ENCODE data around the gene MED25. TPM values are rescaled to one million over a fixed set of nuclear protein-coding genes. Genes with fewer than 3 reads are reported as not detected.
A peak's percentile ranks its signal among the peaks of the same experiment; 100 is the strongest.

The MED25 gene
- polyA plus RNA-seq, 4 donors = 58.8 to 74.9 (median 66.2) TPM

DNA sequence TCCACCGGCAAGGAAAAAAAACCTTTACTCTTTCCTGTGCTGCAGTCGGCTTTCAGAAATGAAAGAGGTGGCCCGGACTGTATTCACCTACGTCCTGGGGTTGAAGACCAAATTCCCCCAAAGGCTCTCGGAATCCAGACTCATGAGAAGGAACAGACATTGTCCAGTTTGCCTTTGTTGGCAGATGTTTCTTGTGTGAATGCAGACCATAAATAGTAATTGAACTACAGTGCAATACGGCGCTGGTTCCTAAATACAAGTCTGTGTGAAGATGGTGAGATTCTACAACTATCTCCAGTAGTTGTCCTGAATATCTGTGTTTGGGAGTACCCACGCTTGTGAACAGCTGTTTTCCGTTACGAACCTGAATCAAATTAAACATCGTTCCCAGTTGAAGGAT lies 21.6 kb downstream of the MED25 start:
- no peak for DNase-seq (ENCODE audit: low read depth in 4 of 4, low spot score in 3 of 4)

DNA sequence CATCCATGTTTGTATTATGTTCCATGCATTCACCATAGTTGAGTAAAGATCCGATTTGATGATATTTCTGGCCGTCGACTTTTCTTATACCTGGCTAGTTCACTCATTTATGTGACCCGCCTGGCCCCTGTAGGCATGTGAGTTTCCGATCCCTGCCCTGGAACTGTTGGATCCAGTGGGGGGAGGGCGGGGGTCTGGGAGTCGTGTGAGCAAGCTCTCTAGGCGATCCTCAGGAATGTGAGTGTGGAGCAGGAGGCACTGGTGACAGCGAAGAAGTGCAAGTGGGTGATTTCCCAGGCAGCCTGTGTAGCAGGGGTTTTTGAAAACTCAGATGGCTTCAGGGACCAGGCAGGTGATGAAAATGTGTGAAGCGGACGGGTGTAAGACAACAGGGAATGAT lies 22.2 kb downstream of the MED25 start:
- no peak for DNase-seq (ENCODE audit: low read depth in 4 of 4, low spot score in 3 of 4)

DNA sequence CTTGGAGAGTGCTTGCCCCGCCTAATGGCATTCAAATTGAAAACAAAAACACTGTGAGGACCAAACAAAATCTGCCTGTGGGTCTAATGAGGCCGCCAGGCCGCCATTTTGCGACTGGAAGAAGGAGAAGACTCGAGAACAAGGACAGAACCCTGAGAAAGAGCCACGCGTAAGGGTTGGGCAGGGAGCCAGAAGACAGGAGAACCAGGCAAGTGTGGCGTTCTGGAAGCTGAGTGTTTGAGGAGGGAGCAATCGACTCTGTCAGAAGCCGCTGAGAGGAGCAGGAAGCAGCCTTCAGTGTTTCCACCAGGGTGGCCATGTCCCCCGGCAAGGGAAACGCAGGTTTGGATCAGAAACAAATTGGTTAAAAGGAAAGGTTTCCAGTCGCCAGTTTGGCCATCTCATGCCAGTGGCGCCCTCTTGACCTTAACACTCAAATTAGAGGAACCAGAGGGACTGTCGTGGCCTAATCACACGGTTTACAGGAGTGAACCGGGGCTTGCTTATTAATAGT lies 22.7 kb downstream of the MED25 start:
- DNase-seq (ENCODE audit: low read depth in 4 of 4, low spot score in 3 of 4) = no peak

DNA sequence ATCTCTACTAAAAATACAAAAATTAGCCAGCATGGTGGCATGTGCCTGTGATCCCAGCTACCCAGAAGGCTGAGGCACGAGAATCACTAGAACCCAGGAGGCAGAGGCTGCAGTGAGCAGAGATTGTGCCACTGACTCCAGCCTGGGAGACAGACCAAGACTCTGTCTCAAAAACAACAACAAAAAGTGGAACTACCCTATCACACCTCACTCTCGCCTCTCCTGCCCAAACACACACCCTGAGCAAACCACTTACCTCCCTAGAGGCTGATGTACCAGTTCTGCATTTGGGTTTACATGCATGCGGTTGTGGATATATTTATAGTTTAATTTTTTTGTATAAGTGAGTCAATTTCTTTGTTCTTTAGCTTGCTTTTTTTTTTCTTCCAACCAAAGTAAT lies 25.2 kb downstream of the MED25 start:
- no peak for DNase-seq (ENCODE audit: low read depth in 4 of 4, low spot score in 3 of 4)

DNA sequence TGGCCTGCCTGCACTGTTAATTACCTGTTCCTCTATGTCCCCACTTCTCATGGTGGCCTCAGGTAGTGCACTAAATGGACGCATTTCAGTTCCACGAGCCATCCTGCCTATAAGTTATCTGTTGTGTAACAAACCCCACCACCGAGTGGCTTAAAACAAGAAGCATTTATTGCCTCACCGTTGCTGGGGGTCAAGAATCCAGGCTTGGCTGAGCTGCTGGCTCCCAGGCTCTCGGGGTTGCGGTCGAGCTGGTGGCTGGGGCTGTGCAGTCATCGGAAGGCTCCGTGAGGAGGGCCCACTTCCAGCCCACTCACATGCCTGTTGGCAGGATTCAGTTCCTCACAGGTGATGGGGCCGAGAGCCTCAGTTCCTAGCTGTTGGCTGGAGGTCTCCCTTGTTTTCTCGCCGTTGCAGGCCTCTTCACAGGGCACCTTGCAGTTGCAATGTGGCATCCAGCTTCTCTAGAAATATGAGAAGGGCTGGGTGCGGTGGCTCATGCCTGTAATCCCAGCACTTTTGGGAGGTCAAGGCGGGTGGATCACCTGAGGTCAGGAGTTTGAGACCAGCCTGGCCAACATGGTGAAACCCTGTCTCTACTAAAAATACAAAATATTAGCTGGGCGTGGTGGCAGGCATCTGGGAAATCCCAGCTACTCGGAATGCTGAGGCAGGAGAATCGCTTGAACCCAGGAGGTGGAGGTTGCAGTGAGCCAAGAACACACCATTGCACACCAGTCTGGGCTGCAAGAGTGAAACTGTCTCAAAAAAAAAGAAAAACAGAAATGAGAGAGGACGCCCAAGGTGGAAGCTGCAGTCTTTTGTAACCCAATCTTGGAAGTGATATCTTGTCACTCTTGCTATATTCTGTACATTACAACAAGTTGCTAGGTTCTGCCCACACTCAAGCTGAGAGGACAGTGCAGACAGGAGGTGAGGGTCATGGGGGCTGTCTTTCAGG lies 26.3 kb downstream of the MED25 start:
- DNase-seq (ENCODE audit: low read depth in 4 of 4, low spot score in 3 of 4) = no peak

DNA sequence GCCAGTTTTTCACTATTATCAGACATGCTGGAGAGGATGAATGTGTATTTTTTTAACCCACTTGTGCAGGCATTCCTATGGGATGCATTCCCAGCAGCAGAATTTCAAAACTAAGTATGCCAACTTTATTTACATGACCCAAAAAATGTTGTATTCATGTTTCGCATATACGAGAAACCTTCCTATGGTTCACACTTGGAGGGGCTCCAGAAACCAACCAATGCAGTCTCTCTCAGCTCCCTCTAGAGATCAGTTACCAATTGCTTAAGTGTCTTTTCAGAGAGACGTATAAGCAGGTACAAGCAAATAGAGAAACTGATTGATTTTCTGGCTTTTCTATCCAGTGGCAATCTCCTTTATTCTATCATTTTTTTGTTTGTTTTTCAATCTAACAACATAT lies 27.3 kb downstream of the MED25 start:
- DNase-seq (ENCODE audit: low read depth in 4 of 4, low spot score in 3 of 4) = no peak

DNA sequence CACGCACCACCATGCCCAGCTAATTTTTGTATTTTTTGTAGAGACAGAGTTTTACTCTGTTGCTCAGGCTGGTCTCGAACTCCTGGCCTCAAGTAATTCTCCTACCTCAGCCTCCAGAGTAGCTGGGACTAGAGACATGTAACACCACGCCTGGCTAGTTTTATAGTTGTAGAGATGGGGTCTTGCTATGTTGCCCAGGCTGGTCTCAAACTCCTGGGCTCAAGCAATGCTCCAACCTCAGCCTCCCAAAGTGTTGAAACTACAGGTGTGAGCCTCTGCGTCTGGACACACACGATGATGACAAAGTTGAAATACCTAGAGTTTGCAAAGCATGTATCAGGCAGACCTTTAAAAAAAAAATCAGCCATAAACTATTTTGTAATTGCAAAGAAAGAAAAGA lies 28.3 kb downstream of the MED25 start:
- DNase-seq (ENCODE audit: low read depth in 4 of 4, low spot score in 3 of 4) = no peak

DNA sequence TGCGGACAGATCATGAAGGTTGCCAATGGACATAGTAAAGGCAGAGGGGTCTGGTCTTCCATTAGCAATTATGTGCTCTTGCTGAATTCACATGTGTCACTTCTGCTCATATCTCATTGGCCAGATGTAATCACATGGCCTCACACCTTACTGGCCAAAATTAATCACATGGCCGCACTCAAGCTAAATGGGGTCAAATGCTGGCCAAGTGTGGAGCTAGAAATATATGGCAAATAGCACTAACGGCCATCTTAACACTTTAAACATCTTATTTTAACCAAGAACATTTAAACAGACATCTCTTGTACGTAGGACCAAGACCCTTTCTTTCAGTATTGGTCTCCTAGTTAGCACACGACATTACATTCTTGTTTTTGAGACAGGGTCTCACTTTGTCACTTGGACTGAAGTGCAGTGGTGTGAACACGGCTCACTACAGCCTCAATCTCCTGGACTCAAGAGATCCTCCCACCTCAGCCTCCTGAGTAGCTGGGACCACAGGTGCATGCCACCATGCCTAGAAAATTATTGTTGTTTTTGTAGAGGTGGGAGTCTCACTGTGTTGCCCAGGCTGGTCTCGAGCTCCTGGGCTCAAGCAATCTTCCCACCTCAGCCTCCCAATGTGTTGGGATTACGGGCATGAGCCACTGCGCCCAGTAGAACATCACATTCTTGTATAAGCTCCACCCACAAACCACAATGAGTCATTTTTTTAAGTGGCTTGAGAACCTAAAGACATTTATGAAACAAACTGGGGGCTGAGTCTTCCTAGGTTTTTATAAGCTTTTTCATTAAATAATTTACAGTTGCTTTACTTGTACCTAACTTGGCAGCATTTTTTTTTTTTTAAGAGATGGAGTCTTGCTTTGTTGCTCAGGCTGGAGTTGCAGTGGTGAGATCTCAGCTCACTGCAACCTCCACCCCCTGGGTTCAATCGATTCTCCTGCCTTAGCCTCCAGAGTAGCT lies 29.9 kb downstream of the MED25 start:
- no peak for DNase-seq (ENCODE audit: low read depth in 4 of 4, low spot score in 3 of 4)

DNA sequence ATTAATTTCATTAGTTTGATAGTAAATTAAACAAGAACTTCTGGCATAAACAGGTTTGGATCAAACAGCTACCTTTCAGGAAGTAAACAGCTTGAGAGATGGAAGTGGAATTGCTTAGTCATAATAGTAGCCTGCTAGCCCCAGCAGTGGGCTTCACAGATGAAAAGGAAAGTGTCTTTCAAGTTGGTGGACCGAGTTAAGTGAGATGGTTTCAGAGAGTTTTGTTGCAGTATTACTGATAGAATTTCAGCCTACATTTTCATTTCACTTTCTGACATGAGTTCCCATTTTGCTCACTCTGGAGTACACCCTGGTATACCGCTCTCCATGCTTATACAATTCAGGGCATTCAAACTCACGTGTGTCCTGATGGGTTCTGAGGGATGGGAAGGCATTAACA lies 30.8 kb downstream of the MED25 start:
- no peak for DNase-seq (ENCODE audit: low read depth in 4 of 4, low spot score in 3 of 4)

DNA sequence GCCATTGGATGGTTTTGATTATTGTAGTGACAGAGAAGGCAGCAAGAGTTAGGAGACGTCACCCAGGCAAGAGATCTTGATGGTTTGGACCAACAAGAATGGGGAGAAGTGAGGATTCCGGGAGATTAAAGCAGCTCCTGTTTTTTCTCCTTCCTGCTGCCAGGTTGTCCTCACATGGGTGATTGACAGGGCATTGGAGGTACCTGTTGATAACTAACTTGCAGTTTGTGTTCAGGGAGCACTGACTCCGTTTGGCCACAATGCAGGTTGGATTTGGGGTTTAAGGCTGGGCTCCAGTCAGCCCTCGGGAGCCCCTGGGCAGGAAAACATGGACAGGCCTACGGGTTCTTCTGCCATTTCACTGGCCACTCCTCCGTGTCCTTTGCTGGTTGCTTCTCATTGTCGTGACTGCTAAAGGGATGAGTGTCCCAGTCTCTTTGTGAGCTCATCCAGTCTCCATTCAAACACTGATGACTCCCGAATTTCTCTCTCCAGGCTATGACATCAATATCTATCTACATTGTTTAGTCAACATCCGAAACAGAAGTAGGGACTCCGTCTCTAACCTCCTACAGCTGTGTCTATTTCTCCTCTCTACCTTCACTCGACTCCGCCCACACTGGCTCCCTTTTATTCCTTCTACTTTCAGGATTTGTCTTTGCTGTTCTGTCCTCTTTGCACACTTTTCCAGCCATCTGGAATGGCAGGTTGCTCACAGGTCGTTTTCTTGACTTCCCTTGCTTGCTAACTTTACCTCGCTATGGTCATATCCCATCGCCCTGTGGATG lies 31.5 kb downstream of the MED25 start:
- no peak for DNase-seq (ENCODE audit: low read depth in 4 of 4, low spot score in 3 of 4)

DNA sequence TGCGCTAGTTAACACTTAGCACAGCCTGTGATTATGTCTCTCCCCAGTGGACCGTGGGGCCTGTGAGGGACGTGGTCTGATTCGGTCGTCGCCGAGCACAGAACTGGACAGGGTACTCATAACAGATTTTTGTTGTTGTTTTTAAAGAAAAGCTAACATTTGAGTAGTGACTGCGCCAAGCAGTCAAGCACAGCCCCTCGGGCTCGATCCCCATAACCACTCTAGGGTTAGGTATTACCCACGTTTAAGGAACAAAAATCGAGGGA lies 32.1 kb downstream of the MED25 start:
- DNase-seq (ENCODE audit: low read depth in 4 of 4, low spot score in 3 of 4) = no peak

DNA sequence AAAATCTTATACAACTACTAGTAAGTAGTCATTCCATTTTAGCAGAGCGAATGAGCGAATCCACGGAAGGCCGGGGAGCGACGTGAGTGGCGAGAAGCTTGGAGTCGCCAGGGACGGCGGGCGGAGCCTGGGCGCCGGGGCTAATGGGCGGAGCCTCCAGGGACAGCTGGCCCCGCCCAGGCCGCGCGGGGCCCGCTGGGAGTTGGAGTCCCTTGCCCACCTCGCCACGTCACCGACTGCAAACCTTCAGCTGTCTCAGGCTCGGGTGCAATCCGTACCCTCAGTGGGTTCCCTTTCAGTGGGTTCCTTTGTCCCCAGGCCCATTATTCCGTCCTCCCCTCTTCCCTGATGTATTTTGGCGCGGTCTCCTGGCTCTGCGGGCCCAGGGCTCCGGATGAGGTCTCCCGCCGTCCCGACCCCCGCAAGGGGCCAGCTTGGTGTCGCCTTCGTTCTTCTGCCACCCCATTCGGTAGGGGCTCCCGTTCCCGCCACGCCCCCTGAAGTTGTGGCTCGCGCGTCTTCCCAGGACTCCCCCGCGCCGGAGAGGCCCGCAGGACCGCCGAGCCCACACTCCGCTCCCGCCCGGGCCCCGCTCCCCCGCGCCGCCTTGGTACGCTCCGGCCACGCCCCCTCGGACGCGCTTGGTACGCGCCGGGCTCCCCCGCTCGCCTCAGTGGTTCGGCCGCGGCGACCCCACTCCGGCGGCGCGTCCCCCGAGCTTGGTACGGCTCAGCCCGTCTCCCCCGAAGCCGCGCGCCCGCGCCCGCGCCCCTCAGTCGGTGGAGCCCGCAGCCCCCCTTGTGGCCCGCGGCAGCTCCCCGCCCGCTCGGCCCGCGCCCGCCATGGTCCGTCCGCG lies 32.6 kb downstream of the MED25 start, which contains the start of gene PTOV1:
PTOV1 (plus strand) TSS at position 673 of the 856 bp plus-strand sequence.
- peak; percentile 78 to 86 (median 82) for DNase-seq (ENCODE audit: low read depth in 4 of 4, low spot score in 3 of 4)

DNA sequence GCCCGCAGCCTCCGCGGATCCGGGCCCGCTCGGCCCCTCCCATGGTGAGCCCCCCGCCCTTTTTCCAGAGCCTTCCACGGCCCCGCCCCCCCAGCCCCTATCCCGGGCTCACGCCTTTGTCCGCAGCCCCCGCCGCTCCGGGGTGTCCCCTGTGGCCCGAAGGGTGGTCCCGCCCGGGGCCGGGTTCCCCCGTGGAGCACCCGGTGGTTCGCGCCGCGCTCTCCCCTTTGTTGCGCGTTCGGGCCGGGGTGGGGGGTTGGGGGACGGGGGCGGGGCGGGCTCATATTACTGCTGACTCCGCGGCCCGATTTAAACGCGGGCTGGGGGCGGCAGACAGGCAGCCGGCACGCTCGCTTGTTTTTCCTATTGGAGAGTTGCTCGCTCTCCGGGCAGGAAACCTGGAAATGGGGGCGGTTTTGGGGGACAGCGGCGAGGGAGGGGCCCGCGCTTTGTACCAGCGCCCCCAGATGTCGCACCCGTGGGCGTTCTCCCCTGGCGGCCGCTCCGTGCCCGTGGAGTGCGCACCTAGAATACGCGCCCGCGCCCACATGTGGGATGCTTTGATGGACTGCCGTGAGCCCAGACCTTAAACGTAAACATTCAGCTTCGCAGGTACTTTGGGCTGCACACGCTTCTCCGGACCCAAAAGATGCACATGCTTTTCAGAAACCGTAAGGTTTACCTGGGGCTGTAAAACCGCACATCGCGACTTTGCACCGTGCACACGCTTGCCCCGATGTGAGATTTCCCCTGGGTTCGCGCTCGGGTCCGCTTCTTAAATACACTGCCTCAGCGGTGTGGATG lies 33.6 kb downstream of the MED25 start:
- no peak for DNase-seq (ENCODE audit: low read depth in 4 of 4, low spot score in 3 of 4)

DNA sequence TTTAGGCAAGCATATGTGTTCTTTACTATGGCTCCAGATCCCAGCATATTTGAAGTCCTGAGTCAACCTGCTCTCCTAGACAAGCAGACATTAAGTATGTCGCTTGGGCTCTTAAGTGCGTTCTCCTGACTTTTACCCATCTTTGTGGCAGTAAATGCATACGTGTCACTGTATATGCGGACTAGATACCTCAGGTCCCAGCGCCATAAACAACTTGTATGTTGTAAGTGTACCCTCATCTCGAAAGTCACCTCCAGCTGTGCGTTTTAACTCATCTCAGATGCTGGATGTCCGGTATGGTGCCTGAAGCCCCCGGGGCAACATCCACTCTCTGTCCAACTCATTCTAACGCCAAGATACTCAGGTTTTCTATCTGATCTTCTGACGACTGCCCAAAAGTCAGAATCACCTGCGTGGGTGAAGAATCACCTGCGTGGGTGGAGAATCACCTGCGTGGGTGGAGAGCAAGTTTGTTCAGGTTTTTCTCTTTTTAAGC lies 34.6 kb downstream of the MED25 start:
- DNase-seq (ENCODE audit: low read depth in 4 of 4, low spot score in 3 of 4) = no peak

DNA sequence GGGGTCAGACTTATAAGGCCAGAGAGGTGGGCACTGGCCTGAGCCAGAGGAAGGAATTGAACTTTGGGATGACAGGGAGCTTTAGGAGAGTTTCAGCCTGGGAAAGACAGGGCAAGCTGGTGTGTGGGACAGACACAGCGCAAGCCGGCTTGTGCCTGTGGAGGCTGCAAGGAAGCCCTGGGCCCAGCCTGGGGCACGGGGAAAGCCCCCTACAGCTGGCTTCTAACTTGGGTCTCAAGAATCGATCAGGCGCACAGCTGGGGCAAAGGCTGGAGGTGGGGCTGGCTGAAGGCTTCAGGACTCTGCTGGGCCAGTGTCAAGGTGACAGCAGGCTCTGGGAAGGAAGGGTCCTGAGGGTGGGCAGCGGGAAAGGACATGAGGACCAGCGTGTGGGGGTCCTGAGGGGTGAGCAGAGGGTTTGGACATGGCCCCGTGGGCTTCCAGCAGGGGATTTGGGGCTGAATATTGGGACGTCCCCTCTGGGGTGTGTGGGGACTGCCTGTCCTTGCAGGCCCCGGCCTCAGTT lies 35.8 kb downstream of the MED25 start:
- no peak for DNase-seq (ENCODE audit: low read depth in 4 of 4, low spot score in 3 of 4)

DNA sequence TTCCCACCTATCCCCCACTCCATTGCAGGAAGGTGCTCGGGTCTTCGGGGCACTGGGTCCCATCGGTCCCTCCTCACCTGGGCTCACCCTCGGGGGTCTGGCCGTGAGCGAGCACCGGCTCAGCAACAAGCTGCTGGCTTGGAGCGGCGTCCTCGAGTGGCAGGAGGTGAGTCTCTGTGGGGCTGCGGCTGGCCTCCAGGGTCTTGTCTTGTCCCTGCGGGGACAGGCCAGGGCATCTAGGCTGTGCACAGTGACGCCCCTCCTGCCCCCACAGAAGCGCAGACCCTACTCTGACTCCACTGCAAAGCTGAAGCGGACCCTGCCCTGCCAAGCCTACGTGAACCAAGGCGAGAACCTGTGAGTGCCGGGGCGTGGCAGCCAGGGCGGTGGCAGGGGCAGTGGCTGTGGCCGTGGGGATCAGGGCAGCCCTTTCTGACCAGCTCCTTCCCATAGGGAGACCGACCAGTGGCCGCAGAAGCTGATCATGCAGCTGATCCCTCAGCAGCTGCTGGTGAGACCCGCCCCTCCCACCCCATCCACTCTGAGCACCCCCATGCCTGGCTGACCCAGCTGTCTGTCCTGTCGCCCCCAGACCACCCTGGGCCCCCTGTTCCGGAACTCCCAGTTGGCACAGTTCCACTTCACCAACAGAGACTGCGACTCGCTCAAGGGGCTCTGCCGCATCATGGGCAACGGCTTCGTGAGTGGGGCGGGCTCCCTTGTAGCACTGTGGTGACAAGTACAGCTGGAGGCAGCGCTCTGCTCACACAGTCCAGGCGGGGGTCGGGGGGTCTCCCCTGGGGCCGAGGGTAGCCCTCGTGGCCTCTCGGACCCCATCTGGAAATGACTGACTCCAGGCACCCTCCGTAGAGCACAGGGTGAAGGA lies 36.5 kb downstream of the MED25 start:
- DNase-seq (ENCODE audit: low read depth in 4 of 4, low spot score in 3 of 4) = no peak

DNA sequence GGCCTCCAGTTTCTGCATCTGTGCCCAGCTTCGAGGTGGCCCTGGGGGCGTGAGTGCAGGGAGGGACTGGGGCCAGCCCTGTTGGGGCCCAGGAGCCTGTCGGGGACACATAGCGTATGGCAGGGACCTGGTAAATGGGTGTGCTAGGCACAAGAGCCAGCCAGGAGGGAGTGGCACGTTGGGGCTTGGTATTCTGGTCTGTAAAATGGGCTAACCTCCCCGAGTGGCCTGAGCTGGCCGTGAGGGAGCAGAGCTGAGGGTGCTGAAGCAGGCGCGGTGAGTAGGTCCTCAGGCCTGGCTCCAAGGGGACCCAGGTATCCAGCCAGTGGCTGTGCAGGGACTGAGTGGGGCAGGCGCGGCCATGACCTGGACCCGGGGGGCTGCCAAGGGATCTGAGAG lies 37.2 kb downstream of the MED25 start:
- DNase-seq (ENCODE audit: low read depth in 4 of 4, low spot score in 3 of 4) = no peak
